H1 (cell line): ENCODE data around the gene ZDHHC17. TPM values are rescaled to one million over a fixed set of nuclear protein-coding genes. Genes with fewer than 3 reads are reported as not detected.

Experiments
- CTCF ChIA-PET: fragments of 300-600 bp; sonication (Branson Sonifier 250); formaldehyde crosslinking; loops from one replicate; lab custom pipeline; 2021; ENCODE audit not compliant: partially characterized antibody; lab: Charles Lee
- POLR2A ChIA-PET: fragments of 300-600 bp; sonication (Branson Sonifier 250); formaldehyde crosslinking; loops from one replicate; lab custom pipeline; 2021; ENCODE audit warnings: inconsistent platforms; ENCODE audit not compliant: partially characterized antibody; lab: Charles Lee
- DNase-seq, 2 experiments: peaks; one replicate each; pipeline versions ENCODE4 v3.0.0 to v3.0.0-alpha.2; 2010 to 2022; ENCODE audit warnings: low spot score in 2 of 2, low read depth in 1 of 2, mixed read lengths in 1 of 2
- FAIRE-seq: peaks from 2 replicates; lab custom pipeline; 2011; peaks lifted over from hg19 to GRCh38; lab: Jason Lieb, UNC
- H2AFZ ChIP-seq: 2 replicates; pipeline ENCODE4 v1.8.1; 2012; ENCODE audit warnings: low read length, inconsistent platforms
- H2AK5ac ChIP-seq: 2 replicates; pipeline ENCODE4 v1.6.1; 2013; ENCODE audit warnings: low read depth, low read length
- H2BK120ac ChIP-seq: replicated peaks from 2 replicates; pipeline ENCODE3; 2013; ENCODE audit warnings: low read depth, low read length, inconsistent platforms
- H2BK12ac ChIP-seq: 2 replicates; pipeline ENCODE4 v1.6.1; 2013; ENCODE audit warnings: low read depth, low read length
- H2BK15ac ChIP-seq: 2 replicates; pipeline ENCODE4 v1.6.1; 2013; ENCODE audit warnings: low read length
- H2BK20ac ChIP-seq: 2 replicates; pipeline ENCODE4 v1.6.1; 2013; ENCODE audit warnings: low read length
- H2BK5ac ChIP-seq: 2 replicates; pipeline ENCODE4 v1.6.1; 2013; ENCODE audit warnings: low read depth, low read length
- H3K14ac ChIP-seq: 2 replicates; pipeline ENCODE4 v1.6.1; 2013; ENCODE audit warnings: inconsistent platforms; ENCODE audit not compliant: insufficient read length
- H3K18ac ChIP-seq: 2 replicates; pipeline ENCODE4 v1.6.1; 2013; ENCODE audit warnings: low read length; ENCODE audit errors: extremely low read depth
- H3K23ac ChIP-seq: 2 replicates; pipeline ENCODE4 v1.6.1; 2013; ENCODE audit warnings: inconsistent platforms; ENCODE audit not compliant: insufficient read length
- H3K23me2 ChIP-seq: 2 replicates; pipeline ENCODE4 v1.6.1; 2013; ENCODE audit warnings: low read depth, low read length
- H3K27ac ChIP-seq: 2 replicates; pipeline ENCODE4 v1.6.1; 2011; ENCODE audit warnings: low read depth, low read length, inconsistent platforms
- H3K27me3 ChIP-seq, 4 experiments: replicated peaks in 1 of 4; 1 replicate in 1 of 4; 2 replicates in 3 of 4; pipeline versions ENCODE4 v1.6.1 to v1.8.1; 2011 to 2013; ENCODE audit warnings: low read length in 3 of 4, mild to moderate bottlenecking in 3 of 4, inconsistent platforms in 2 of 4, mixed read lengths in 2 of 4, moderate library complexity in 1 of 4; ENCODE audit not compliant: control insufficient read depth in 3 of 4, insufficient read depth in 3 of 4; ENCODE audit errors: extremely low read depth in 1 of 4
- H3K36me3 ChIP-seq, 4 experiments: 2 replicates each; pipeline versions ENCODE4 v1.6.1 to v1.8.1; 2011 to 2013; ENCODE audit warnings: mild to moderate bottlenecking in 4 of 4, low read length in 3 of 4, moderate library complexity in 2 of 4, control low read depth in 1 of 4, inconsistent platforms in 1 of 4; ENCODE audit not compliant: insufficient read depth in 4 of 4, control insufficient read depth in 2 of 4
- H3K4ac ChIP-seq: replicated peaks from 2 replicates; pipeline ENCODE3; 2013; ENCODE audit warnings: low read length, low read depth, mixed read lengths, inconsistent platforms; ENCODE audit not compliant: insufficient read length
- H3K4me1 ChIP-seq, 4 experiments: replicated peaks in 1 of 4; 1 replicate in 1 of 4; 2 replicates in 3 of 4; pipeline versions ENCODE4 v1.6.1 to v1.8.1; 2011 to 2013; ENCODE audit warnings: low read length in 3 of 4, inconsistent platforms in 2 of 4, mixed read lengths in 1 of 4; ENCODE audit not compliant: insufficient read depth in 4 of 4, control insufficient read depth in 3 of 4
- H3K4me2 ChIP-seq, 2 experiments: 2 replicates each; pipeline versions ENCODE4 v1.6.1 to v1.8.1; 2011 to 2013; ENCODE audit warnings: low read depth in 2 of 2, low read length in 2 of 2, control low read depth in 1 of 2, inconsistent platforms in 1 of 2, mild to moderate bottlenecking in 1 of 2; ENCODE audit not compliant: insufficient read depth in 1 of 2
- H3K4me3 ChIP-seq, 4 experiments: fragments of 200-600, 300-600 bp in 1 of 4; sonication (generic), shearing (Covaris generic), sonication (Bioruptor Twin) in 1 of 4; 2 replicates each; pipeline versions ENCODE4 v1.5.1 to v1.8.1; 2011 to 2016; ENCODE audit warnings: low read length in 4 of 4, low read depth in 3 of 4, control low read depth in 2 of 4, inconsistent platforms in 2 of 4, mild to moderate bottlenecking in 2 of 4, mixed read lengths in 1 of 4, moderate library complexity in 1 of 4; ENCODE audit not compliant: insufficient read depth in 2 of 4; ENCODE audit errors: extremely low read depth in 1 of 4
- H3K56ac ChIP-seq: replicated peaks from 2 replicates; pipeline ENCODE3; 2013; ENCODE audit warnings: low read depth, mild to moderate bottlenecking, mixed read lengths, low read length, inconsistent platforms; ENCODE audit not compliant: insufficient read length
- H3K79me1 ChIP-seq: 2 replicates; pipeline ENCODE4 v1.6.1; 2013; ENCODE audit warnings: low read depth, low read length, control low read depth
- H3K79me2 ChIP-seq, 2 experiments: 2 replicates each; pipeline versions ENCODE4 v1.6.1 to v1.8.1; 2012 to 2013; ENCODE audit warnings: low read length in 2 of 2, mild to moderate bottlenecking in 2 of 2, inconsistent platforms in 1 of 2; ENCODE audit not compliant: insufficient read depth in 2 of 2, control insufficient read depth in 1 of 2
- H3K9ac ChIP-seq, 4 experiments: replicated peaks in 1 of 4; 1 replicate in 1 of 4; 2 replicates in 3 of 4; pipeline versions ENCODE4 v1.6.1 to v1.8.1; 2011 to 2013; ENCODE audit warnings: low read depth in 3 of 4, low read length in 3 of 4, control low read depth in 2 of 4, mild to moderate bottlenecking in 2 of 4, moderate library complexity in 2 of 4, inconsistent platforms in 1 of 4; ENCODE audit errors: extremely low read depth in 1 of 4
- H3K9me3 ChIP-seq, 2 experiments: 2 replicates each; pipeline versions ENCODE4 v1.6.1 to v1.8.1; 2012 to 2013; ENCODE audit warnings: mild to moderate bottlenecking in 2 of 2, moderate library complexity in 2 of 2, control low read depth in 1 of 2, inconsistent platforms in 1 of 2, low read depth in 1 of 2, low read length in 1 of 2, mixed read lengths in 1 of 2; ENCODE audit not compliant: insufficient read depth in 2 of 2
- H4K20me1 ChIP-seq, 2 experiments: replicated peaks in 1 of 2; 2 replicates each; pipeline versions ENCODE3 to v1.8.1; 2011 to 2013; ENCODE audit warnings: inconsistent platforms in 2 of 2, low read length in 2 of 2, mild to moderate bottlenecking in 1 of 2; ENCODE audit not compliant: insufficient read depth in 2 of 2, control insufficient read depth in 1 of 2
- H4K5ac ChIP-seq: 2 replicates; pipeline ENCODE4 v1.6.1; 2013; ENCODE audit warnings: low read length, low read depth, mixed read lengths, inconsistent platforms; ENCODE audit not compliant: insufficient read length
- H4K8ac ChIP-seq: 2 replicates; pipeline ENCODE4 v1.8.0; 2013; ENCODE audit warnings: mild to moderate bottlenecking, moderate library complexity, low read length, inconsistent platforms; ENCODE audit not compliant: insufficient read depth; ENCODE audit errors: extremely low read depth
- H4K91ac ChIP-seq: replicated peaks from 2 replicates; pipeline ENCODE3; 2013; ENCODE audit warnings: low read length, mixed read lengths, inconsistent platforms; ENCODE audit not compliant: insufficient read length
- FOSL1 ChIP-seq: IDR thresholded peaks from 2 replicates; pipeline ENCODE4 v1.6.1; 2011; ENCODE audit warnings: mild to moderate bottlenecking, low read depth, low read length, moderate library complexity; ENCODE audit not compliant: insufficient read depth
- NRF1 ChIP-seq: IDR thresholded peaks from 2 replicates; pipeline ENCODE4 v1.6.1; 2011; ENCODE audit warnings: mild to moderate bottlenecking, low read depth, low read length, improper control_type of control experiment
- RAD21 ChIP-seq, 2 experiments: IDR thresholded peaks in 1 of 2; conservative IDR thresholded peaks in 1 of 2; 2 replicates each; pipeline ENCODE4 v1.6.1; 2011; ENCODE audit warnings: low read depth in 2 of 2, low read length in 2 of 2, improper control_type of control experiment in 1 of 2, inconsistent platforms in 1 of 2, mild to moderate bottlenecking in 1 of 2, moderate library complexity in 1 of 2
- WGBS, 2 experiments: shearing (Covaris generic) in 1 of 2; methylation state at CpG; one replicate each; pipeline versions ENCODE4 v1.1.6 to v1.1.7; 2013 to 2015; ENCODE audit warnings: low lambda C conversion rate in 2 of 2, mixed read lengths in 2 of 2, inconsistent platforms in 1 of 2, low coverage in 1 of 2, missing lambda C conversion rate in 1 of 2; ENCODE audit not compliant: insufficient replicate concordance in 2 of 2, insufficient coverage in 1 of 2, insufficient read length in 1 of 2; ENCODE audit errors: extremely low coverage in 1 of 2, missing lambda C conversion rate in 1 of 2; 5-methylcytosine and 5-hydroxymethylcytosine counted together
- polyA plus RNA-seq, 7 experiments: library from polyadenylated mRNA; depleted of rRNA in 3 of 7; stranded (reverse) in 5 of 7; unstranded in 2 of 7; fragments of >200 nt in 5 of 7; fragments of 200-250 nt in 2 of 7; gene quantifications; 1 replicate in 5 of 7; 2 replicates in 1 of 7; 4 replicates in 1 of 7; pipeline versions ENCODE4 v1.2.1 to v1.2.3, GENCODE V29; 2011 to 2013; ENCODE audit warnings: missing spikeins in 2 of 7, mixed read lengths in 2 of 7
- total RNA-seq: library from RNA; stranded (reverse); fragmentation: NEBNext Ultra II Directional; extraction: Animal tissue kit (Norgen Biotek cat#: 25700); gene quantifications from 2 replicates; pipeline ENCODE4 v1.2.1, GENCODE V29; 2021

The ZDHHC17 gene
- total and polyA plus RNA-seq, 2 of the 8 experiments (the other 6 are each of a cell fraction or from before 2014, with no cell fraction given): 27.6 to 28.9 TPM

DNA sequence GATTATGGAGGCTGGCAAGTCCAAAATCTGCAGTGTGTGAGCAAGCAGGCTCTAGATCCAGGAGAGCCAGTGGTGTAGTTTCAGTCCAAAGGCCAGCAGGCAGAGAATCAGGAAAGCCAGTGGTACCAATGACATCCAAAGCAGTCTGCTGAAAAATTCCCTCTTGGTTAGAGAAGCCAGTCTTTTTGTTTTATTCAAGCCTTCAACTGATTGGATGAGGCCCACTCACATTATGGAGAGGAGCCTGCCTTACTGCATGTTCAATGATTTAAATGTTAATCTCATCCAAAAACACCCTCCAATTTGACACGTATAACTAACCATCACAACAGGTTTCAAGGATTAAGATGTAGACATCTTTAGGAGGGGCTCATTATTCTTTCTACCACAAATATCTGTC, 49.5 kb upstream of the ZDHHC17 start:
- Histone ChIP-seq H2AK5ac (no peak overlapping the region), H4K20me1 (no peaks in the 10 kb centered on the region), H3K4me3 (no peak overlapping the region), H3K4me1 (peaks cover 0 to 5% (median 5%) of the 10 kb centered on the region in 4 experiments; a peak in 5 of 7 replicates), H3K23me2 (no peaks in the 10 kb centered on the region), H3K9me3 (no peaks in the 10 kb centered on the region), H4K8ac (no peak overlapping the region), H4K91ac (no peak overlapping the region), H3K36me3 (no peaks in the 10 kb centered on the region), H3K18ac (no peak overlapping the region), H2BK120ac (no peak overlapping the region), H3K9ac (no peak overlapping the region), H4K5ac (no peak overlapping the region), H2BK5ac (no peak overlapping the region), H2BK12ac (no peak overlapping the region), H2BK20ac (no peak overlapping the region; the same call in 1 of the 2 replicates), H3K14ac (no peak overlapping the region), H2AFZ (no peak overlapping the region), H3K27me3 (no peaks in the 10 kb centered on the region), H3K56ac (no peak overlapping the region), H2BK15ac (no peak overlapping the region), H3K79me2 (no peaks in the 10 kb centered on the region), H3K4ac (no peak overlapping the region), H3K27ac (no peak overlapping the region), H3K79me1 (no peaks in the 10 kb centered on the region), H3K4me2 (no peak overlapping the region), H3K23ac (no peak overlapping the region)
- TF ChIP-seq FOSL1: no peak
- no peak for TF ChIP-seq NRF1
- TF ChIP-seq RAD21 (IDR thresholded peaks at IDR 0.05 in 1 of 2, conservative IDR thresholded peaks at IDR 0.05 in 1 of 2; ENCODE audit: low read depth in 2 of 2, low read length in 2 of 2): no peak
- no peak for FAIRE-seq
- ChIA-PET CTCF (interaction anchor here (1.7 kb wide), 1 partner anchor 76 kb away, joined by 6 read pairs; no protein-coding TSS in a partner anchor), POLR2A (no interaction called here)
- DNase-seq: no peak
- WGBS, 2 experiments: 88% methylated on average over 1 of the region's 1 CpG; no CpG with 5 or more reads in 1 of the 2 experiments
